ENCODE results near the gene ADCY9.

Gene ADCY9

DNA sequence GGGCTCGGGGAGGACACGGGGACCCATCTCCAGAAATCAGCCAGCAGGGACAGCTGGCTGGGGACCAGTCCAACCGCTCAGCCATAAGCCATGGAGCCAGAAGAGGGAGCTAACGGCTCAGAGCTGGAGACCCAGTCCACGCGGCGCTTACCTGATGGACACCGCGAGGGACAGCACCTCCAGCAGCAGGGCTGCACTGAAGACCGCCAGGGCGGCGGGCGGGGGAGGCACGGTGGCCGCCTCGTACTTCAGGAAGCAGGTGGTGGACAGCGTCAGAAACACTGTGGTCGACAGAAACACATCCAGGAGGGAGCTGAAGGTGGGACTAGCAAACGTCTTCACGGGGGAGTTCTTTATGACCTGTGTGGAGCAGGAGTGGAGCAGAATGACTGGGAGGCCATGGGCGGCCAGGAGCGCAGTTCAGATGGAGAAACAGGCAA is 133.1 kb downstream of the ADCY9 start:
- H3K4me1 ChIP-seq (ENCODE audit: control insufficient read depth, low read length): no peaks in the 10 kb centered on the region
- no peaks in the 10 kb centered on the region for H3F3A ChIP-seq (ENCODE audit: control insufficient read depth, insufficient read depth)
- no peak overlapping the region for H3K27ac ChIP-seq (ENCODE audit: low read depth, low read length)
- no peaks in the 10 kb centered on the region for H4K20me1 ChIP-seq (ENCODE audit: control insufficient read depth, insufficient read depth, low read depth, low read length)
- no peak overlapping the region for H3K4me3 ChIP-seq (ENCODE audit: low read length)
- H3K36me3 ChIP-seq (ENCODE audit: control insufficient read depth, low read length): no peaks in the 10 kb centered on the region
- H3K27me3 ChIP-seq (ENCODE audit: control insufficient read depth, low read length): no peaks in the 10 kb centered on the region
- H3K4me2 ChIP-seq (ENCODE audit: low read length): no peak overlapping the region
- TF ChIP-seq EZH2phosphoT487 (IDR thresholded peaks at IDR 0.05; ENCODE audit: borderline replicate concordance, low read length): no peak
- TF ChIP-seq, protein P1, sequence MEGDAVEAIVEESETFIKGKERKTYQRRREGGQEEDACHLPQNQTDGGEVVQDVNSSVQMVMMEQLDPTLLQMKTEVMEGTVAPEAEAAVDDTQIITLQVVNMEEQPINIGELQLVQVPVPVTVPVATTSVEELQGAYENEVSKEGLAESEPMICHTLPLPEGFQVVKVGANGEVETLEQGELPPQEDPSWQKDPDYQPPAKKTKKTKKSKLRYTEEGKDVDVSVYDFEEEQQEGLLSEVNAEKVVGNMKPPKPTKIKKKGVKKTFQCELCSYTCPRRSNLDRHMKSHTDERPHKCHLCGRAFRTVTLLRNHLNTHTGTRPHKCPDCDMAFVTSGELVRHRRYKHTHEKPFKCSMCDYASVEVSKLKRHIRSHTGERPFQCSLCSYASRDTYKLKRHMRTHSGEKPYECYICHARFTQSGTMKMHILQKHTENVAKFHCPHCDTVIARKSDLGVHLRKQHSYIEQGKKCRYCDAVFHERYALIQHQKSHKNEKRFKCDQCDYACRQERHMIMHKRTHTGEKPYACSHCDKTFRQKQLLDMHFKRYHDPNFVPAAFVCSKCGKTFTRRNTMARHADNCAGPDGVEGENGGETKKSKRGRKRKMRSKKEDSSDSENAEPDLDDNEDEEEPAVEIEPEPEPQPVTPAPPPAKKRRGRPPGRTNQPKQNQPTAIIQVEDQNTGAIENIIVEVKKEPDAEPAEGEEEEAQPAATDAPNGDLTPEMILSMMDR (IDR thresholded peaks at IDR 0.05; ENCODE audit: low read depth, low read length, poor library complexity, severe bottlenecking): no peak
- H3K79me2 ChIP-seq (ENCODE audit: control insufficient read depth, low read length): no peaks in the 10 kb centered on the region
- no peaks in the 10 kb centered on the region for H3K9me2 ChIP-seq (replicated peaks; ENCODE audit: control insufficient read depth, low read length)
- no peaks in the 10 kb centered on the region for H3K9me3 ChIP-seq (ENCODE audit: control insufficient read depth, insufficient read depth, low read length)

DNA sequence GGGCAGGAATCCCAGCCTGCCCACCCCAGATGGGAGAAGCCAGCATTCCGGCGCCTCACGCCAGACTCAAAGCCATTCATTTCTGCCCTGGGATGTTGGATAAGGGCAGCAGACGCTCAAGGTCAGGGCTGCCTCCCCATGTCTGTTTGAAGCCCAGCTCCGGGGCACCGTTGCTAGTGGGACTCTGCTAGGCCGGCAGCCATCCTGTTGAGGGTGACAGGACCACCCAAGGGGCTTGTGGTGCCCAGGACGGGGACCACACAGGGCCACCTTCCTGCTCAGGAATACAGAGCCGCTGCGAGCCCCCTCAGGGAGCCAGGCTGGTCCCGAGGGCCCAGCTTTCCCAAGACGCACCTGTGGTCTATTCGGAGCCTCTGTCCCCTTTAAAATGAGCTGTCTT is 134.0 kb downstream of the ADCY9 start:
- Histone ChIP-seq H3K27ac (ENCODE audit: low read depth, low read length) (no peak overlapping the region), H3K4me1 (ENCODE audit: control insufficient read depth, low read length) (no peaks in the 10 kb centered on the region), H3K36me3 (ENCODE audit: control insufficient read depth, low read length) (no peaks in the 10 kb centered on the region), H3K9me2 (replicated peaks; ENCODE audit: control insufficient read depth, low read length) (no peaks in the 10 kb centered on the region), H3F3A (ENCODE audit: control insufficient read depth, insufficient read depth) (no peaks in the 10 kb centered on the region), H3K27me3 (ENCODE audit: control insufficient read depth, low read length) (no peaks in the 10 kb centered on the region), H4K20me1 (ENCODE audit: control insufficient read depth, insufficient read depth, low read depth, low read length) (no peaks in the 10 kb centered on the region), H3K9me3 (ENCODE audit: control insufficient read depth, insufficient read depth, low read length) (no peaks in the 10 kb centered on the region), H3K4me2 (ENCODE audit: low read length) (no peak overlapping the region), H3K4me3 (ENCODE audit: low read length) (no peak overlapping the region), H3K79me2 (ENCODE audit: control insufficient read depth, low read length) (no peaks in the 10 kb centered on the region)
- TF ChIP-seq, protein P1 (IDR thresholded peaks at IDR 0.05; ENCODE audit: low read depth, low read length, poor library complexity, severe bottlenecking): no peak
- TF ChIP-seq EZH2phosphoT487 (IDR thresholded peaks at IDR 0.05; ENCODE audit: borderline replicate concordance, low read length): no peak

GRCh38 chr16:3980253-3981111 is 135.8 kb downstream of the ADCY9 start:
- Histone ChIP-seq H3K27ac (ENCODE audit: low read depth, low read length) (no peak overlapping the region), H4K20me1 (ENCODE audit: control insufficient read depth, insufficient read depth, low read depth, low read length) (no peaks in the 10 kb centered on the region), H3K9me2 (replicated peaks; ENCODE audit: control insufficient read depth, low read length) (no peaks in the 10 kb centered on the region), H3K36me3 (ENCODE audit: control insufficient read depth, low read length) (no peaks in the 10 kb centered on the region), H3K4me2 (ENCODE audit: low read length) (no peak overlapping the region), H3F3A (ENCODE audit: control insufficient read depth, insufficient read depth) (no peaks in the 10 kb centered on the region), H3K9me3 (ENCODE audit: control insufficient read depth, insufficient read depth, low read length) (no peaks in the 10 kb centered on the region), H3K4me3 (ENCODE audit: low read length) (no peak overlapping the region), H3K79me2 (ENCODE audit: control insufficient read depth, low read length) (no peaks in the 10 kb centered on the region), H3K27me3 (ENCODE audit: control insufficient read depth, low read length) (no peaks in the 10 kb centered on the region), H3K4me1 (ENCODE audit: control insufficient read depth, low read length) (no peaks in the 10 kb centered on the region)
- TF ChIP-seq, protein P1 (IDR thresholded peaks at IDR 0.05; ENCODE audit: low read depth, low read length, poor library complexity, severe bottlenecking): no peak
- TF ChIP-seq EZH2phosphoT487 (IDR thresholded peaks at IDR 0.05; ENCODE audit: borderline replicate concordance, low read length): no peak

Measured in DOHH2 (cell line).